Left ventricle myocardium inferior (tissue), 1 donor: ENCODE results near the gene LYRM2. TPM values are rescaled to one million over a fixed set of nuclear protein-coding genes. Genes with fewer than 3 reads are reported as not detected.

Experiments
- DNase-seq: peaks from one replicate; pipeline ENCODE4 v3.0.0-alpha.2; 2020
- H3K27ac ChIP-seq: fragments of 200-600 bp; replicated peaks from 2 replicates; pipeline ENCODE4 v1.8.0; 2021
- H3K27me3 ChIP-seq: fragments of 200-600 bp; 2 replicates; pipeline ENCODE4 v1.8.0; 2021; ENCODE audit warnings: low read depth
- H3K36me3 ChIP-seq: fragments of 200-600 bp; 2 replicates; pipeline ENCODE4 v1.8.0; 2021
- H3K4me1 ChIP-seq: fragments of 200-600 bp; 2 replicates; pipeline ENCODE4 v1.8.0; 2021
- H3K4me3 ChIP-seq: fragments of 200-600 bp; 2 replicates; pipeline ENCODE4 v1.8.0; 2021; ENCODE audit warnings: mild to moderate bottlenecking, moderate library complexity
- H3K9me3 ChIP-seq: fragments of 200-600 bp; replicated peaks from 2 replicates; pipeline ENCODE4 v1.8.0; 2021
- CTCF ChIP-seq: fragments of 200-600 bp; IDR thresholded peaks from 2 replicates; pipeline ENCODE4 v1.8.0; 2021; ENCODE audit warnings: antibody characterized with exemption, mild to moderate bottlenecking, borderline replicate concordance
- intact Hi-C: fragments of 100-400 bp; cut with micrococcal nuclease; formaldehyde crosslinking; loops from one replicate; pipeline ENCODE4 v1.11.0; 2022
- long read RNA-seq: library from polyadenylated mRNA; unstranded; transcript quantifications from one replicate; pipeline ENCODE4 v2.0.0, GENCODE V29; 2021
- total RNA-seq: library from RNA; stranded (reverse); fragmentation: NEBNext Ultra II Directional; extraction: Animal tissue kit (Norgen Biotek cat#: 25700); gene quantifications from one replicate; pipeline ENCODE4 v1.2.1, GENCODE V29; 2021
- donor health status: DM: no; HTN: yes; CAD: no; lungs with severe emphysema.

Gene LYRM2, protein sequence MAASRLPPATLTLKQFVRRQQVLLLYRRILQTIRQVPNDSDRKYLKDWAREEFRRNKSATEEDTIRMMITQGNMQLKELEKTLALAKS
- 41.3 TPM for total RNA-seq
- long read RNA-seq, full-length matches to known transcripts = 99 of 107 reads
- long read RNA-seq, partial matches to known transcripts = 2 of 107 reads
- long read RNA-seq, other reads (novel, unspliced or antisense) = 6 of 107 reads

GRCh38 chr6:89638320-89639195 lies at the start of gene LYRM2:
TSS of gene LYRM2 (minus strand) at chr6:89638747. CDS start at chr6:89638716, 31 bp downstream.
- TF ChIP-seq CTCF = peak; percentile 45
- Histone ChIP-seq H3K36me3 (peaks cover 35% of the 10 kb centered on the region), H3K4me3 (peak within 1 kb of the TSS; percentile 80), H3K27me3 (no peaks in the 10 kb centered on the region), H3K9me3 (no peaks in the 10 kb centered on the region), H3K27ac (peak within 1 kb of the TSS; percentile 96), H3K4me1 (peaks cover 28% of the 10 kb centered on the region)
- DNase-seq = peak; percentile 95
- intact Hi-C loops = no loop called here

DNA sequence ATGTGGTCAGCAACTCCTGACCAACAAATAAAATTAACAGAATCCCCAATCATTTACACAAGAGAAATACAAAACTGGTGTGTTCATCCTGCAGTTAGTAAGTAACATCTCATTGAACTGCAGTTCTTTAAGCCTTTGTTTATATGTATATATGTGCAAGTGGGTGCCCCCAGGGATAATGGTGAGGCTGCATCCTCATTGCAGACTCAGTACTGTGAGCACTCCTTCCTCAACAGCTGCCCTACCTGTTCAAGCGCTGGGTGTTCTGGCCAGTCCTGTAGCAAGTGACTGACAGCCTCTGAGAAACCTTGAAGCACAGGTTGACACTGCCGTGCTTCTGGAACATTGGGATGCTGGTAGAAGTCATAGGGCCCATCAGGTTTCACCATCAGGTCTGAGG lies 49.8 kb upstream of the LYRM2 start:
- H3K27ac ChIP-seq = no peak overlapping the region
- H3K36me3 ChIP-seq = peaks cover 89% of the 10 kb centered on the region
- H3K4me3 ChIP-seq = no peak overlapping the region
- no peaks in the 10 kb centered on the region for H3K9me3 ChIP-seq
- H3K4me1 ChIP-seq = peaks cover 33% of the 10 kb centered on the region
- no peak for DNase-seq
- intact Hi-C loops = no loop called here
- no peak for TF ChIP-seq CTCF
- H3K27me3 ChIP-seq = no peaks in the 10 kb centered on the region

DNA sequence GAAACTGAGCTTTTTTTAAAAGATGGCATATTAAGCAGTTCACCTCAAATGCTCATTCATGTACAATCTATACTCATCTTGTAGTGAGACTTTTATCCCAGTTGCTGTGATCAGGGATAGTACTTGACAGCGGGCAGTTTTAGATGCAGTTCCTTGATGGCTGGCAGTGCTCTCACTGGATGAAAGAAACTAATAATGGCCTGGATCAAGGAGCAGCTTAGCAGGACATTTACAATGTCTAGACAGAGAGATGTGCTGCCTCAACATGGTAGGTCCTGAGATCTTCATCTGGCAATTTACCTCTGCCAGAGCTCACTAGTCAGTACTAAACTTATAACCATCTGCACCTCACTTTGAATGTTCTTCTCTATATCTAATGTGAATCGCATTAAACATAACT lies 46.8 kb upstream of the LYRM2 start:
- H3K4me1 ChIP-seq = peaks cover 35% of the 10 kb centered on the region
- H3K27ac ChIP-seq = no peak overlapping the region
- no peak for DNase-seq
- H3K4me3 ChIP-seq = no peak overlapping the region
- H3K27me3 ChIP-seq = no peaks in the 10 kb centered on the region
- no peak for TF ChIP-seq CTCF
- peaks cover 90% of the 10 kb centered on the region for H3K36me3 ChIP-seq
- intact Hi-C loops = no loop called here
- no peaks in the 10 kb centered on the region for H3K9me3 ChIP-seq

DNA sequence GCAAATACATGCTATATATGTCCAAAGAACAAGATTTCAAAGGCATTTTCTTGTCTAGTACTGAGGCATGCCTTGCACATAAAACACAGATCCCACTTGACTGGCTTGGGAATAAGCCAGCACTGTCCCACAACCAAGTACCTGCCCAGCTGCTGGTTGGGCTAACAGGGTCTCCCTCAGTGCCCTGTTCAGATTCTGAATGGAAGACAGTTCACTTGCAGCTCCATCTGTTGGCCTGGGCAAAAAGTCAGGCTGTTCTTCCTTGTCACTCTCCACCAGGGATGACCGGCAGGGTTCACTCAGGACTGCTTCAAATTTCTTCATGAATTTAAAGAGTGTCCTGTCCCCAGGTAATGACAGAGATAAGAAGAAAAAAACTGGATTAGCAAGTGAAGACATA lies 44.4 kb upstream of the LYRM2 start:
- no peaks in the 10 kb centered on the region for H3K27me3 ChIP-seq
- H3K27ac ChIP-seq = no peak overlapping the region
- no peaks in the 10 kb centered on the region for H3K9me3 ChIP-seq
- intact Hi-C loops = no loop called here
- no peak for TF ChIP-seq CTCF
- peaks cover 95% of the 10 kb centered on the region for H3K36me3 ChIP-seq
- H3K4me1 ChIP-seq = peaks cover 30% of the 10 kb centered on the region
- no peak overlapping the region for H3K4me3 ChIP-seq
- no peak for DNase-seq

DNA sequence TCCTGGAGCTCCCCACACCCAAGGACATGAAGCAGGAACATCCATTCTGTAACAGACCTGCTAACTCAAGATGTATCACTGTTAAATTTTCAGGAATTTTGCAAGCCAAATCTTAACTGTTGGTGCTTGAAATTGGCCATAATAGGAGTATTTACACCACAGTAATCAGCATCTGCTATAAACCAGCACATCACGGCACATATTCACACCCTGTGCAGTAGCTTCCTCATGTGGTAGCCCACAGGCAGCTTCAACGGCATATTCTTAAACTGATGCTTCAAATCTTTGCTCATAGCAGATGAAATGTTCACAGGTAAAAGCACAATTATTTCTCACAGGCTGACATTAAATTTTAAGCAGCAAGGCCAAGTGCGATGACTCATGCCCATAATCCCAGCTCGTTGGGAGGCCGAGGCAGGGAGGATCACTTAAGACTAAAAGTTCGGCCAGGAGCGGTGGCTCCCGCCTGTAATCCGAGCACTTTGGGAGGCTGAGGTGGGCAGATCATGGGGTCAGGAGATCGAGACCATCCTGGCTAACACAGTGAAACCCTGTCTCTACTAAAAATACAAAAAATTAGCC lies 43.5 kb upstream of the LYRM2 start:
- no peak overlapping the region for H3K4me3 ChIP-seq
- intact Hi-C loops = no loop called here
- peaks cover 95% of the 10 kb centered on the region for H3K36me3 ChIP-seq
- peaks cover 20% of the 10 kb centered on the region for H3K4me1 ChIP-seq
- H3K27ac ChIP-seq = no peak overlapping the region
- no peaks in the 10 kb centered on the region for H3K9me3 ChIP-seq
- TF ChIP-seq CTCF = no peak
- no peak for DNase-seq
- no peaks in the 10 kb centered on the region for H3K27me3 ChIP-seq
